ENCODE data around the gene RBMS1. TPM values are rescaled to one million over a fixed set of nuclear protein-coding genes. Genes with fewer than 3 reads are reported as not detected.
A peak's percentile ranks its signal among the peaks of the same experiment; 100 is the strongest.

The RBMS1 gene
- total RNA-seq, 1 donor from 2014 or later: 92.6 TPM

DNA sequence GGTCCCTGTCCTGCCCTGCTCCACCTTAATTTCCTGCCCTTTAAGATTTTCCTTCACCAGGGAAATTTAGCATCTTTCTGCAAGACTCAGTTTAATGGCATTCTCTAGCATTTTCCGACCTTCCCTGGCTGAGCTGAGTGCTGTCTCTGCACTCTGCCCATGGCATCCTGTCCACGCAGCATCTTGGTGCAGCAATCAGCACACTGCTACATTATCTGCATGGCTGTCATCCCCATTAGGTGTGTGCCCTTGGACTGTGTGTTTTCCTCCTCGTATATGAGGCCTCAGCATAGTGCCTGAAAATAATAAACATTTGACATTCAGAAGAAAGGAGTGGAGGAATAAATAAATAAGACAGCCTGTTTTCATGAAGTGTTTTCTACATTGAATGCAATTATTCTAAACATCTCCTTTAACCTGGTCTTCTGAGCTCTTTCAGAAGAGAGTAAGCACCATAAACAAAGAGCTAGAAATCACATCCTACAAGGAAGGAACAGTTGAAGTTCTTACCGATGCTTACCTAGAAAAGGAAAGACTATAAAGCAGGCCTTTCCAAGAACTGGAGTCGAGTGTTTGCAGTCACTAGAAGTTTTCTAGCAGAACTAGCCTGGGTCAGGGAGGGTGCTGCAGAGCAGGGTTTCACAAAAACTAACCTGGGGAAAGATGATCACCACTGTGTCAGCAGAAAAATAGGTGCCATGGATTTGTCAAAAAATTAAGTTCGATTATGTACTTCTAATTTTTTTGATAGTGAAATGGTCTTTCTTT is 162.2 kb downstream of the RBMS1 start:
- no peak for DNase-seq

DNA sequence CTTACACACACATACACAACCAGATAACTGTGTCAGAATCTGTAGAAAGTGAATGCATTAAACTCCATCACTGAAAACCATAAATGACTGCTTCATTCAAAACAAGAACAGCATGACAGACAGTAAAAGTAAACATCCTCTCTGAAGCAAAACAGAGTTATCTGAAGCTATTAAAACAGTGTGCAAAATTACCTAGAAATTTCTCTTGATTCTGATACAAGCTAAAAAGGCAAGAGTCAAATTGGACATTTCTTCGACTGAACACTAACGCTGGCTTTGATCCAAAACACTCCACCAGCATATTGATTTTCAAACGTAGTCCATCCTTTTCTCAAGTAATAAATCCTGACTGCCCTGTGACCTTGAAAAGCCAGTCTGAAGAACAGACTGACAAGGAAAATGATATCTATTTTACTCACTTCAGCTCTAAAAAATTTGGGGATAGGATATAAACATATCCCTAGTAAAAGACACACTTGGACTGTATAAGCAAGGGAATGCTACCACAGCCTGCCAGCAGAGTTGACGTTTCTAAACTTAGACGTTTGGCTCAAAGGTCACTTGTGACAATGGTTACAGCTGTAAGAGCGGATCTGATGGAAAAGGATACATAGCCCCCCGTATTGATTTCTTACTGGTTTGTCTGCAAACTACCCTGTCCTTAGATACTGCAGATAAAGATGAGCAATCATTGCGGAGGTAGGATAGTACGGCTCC is 164.6 kb downstream of the RBMS1 start:
- DNase-seq: no peak

DNA sequence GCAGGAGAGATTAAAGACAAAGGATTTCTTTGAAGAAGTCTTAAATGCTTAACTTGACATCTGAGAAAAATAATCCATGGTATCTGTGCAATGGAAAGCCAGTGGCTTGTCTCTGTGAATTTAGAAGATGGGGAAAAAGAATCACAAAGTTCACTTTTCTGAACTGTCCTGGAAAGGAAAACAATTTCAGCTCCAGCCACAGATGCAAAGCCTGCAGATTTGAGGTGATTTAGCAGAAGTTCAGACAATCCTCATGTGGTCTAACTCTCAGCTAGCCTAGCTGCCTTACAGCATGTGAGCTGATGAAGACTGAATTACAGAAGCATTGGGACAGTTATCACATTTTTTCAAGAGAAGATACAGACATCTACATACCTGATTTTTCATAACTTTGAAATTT is 166.8 kb downstream of the RBMS1 start:
- DNase-seq: no peak

DNA sequence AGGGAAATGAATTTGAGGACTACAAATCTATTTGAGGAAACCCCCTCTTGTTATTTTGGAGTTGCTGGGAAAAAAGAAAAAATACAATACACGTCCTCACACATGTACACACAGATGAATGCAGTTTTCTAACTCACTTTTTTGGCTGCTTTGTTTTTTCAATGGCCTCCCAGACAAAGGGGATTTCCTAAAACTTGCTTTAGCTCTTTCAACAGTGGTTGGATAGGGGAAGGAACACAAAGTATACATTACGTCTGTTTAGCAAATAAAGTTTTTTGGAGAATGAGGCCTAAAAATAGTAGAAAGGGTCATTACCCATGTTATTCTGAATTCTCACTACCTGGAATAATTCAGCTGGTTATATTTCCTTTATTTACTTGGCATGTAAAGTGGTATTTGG is 168.2 kb downstream of the RBMS1 start:
- no peak for DNase-seq

DNA sequence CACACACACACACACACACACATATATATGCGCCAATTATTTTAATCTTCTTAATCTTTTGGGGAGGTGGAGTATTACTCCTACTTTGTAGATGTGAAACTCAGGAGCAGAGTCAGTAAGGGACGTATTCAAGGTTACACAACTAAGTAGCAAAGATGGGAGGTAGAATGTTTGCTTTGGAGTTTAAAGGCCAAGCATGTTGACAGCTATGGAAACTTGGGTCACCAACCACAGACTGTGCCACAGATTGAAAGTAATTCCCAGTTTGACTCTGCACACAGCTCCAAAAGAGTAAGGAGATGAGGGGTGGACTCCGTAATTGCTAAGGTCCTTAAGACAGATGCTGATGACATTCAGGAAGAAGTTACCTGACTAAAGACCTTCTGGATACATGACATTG is 168.7 kb downstream of the RBMS1 start:
- DNase-seq: no peak

DNA sequence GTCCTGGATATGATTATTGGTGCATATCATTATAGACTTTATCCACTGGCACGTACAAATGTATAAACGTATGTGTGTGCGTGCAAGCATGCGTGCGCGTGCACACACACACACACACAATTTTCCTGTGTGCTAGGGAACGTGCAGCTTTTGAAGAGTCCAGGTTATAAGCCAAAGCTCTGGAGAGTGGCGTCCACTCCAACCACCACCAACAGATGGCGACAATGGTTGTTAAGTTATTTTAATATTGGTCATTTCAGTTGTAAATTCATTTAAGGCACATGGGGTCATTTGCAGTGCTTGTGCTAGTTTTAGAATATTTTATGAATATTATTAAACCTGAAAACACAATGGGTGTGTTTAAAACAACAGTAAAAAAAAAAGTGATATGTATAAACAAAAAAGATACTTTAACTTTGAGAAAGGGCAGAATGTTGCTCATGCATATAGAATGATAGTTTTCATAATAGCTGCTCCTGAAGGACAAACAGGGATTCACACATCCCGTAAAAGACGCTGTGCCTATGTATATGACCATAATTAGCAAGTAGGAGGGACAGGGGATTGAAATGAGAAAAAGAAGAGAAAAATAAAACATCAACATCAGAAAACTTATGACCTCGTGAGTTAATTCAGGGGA is 169.3 kb downstream of the RBMS1 start:
- peak; percentile 70 for DNase-seq

DNA sequence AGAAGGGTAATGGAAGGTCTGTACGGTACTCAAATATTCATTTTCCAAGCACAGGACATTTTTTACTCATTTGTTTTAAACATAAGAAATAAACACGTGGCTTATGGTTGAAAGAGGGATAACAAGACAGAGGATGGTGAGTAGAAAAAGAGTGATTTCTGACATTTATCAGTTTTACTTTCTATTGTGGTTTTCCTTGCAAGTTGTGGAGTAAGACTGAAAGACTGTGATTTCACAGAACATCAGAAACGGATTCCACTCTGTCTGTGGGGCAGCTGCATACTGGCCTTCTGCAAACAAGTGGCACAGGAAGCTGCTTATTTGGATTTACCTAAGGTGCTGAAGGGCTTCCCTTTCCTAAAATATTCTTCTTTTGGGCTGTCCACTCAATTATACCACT is 171.3 kb downstream of the RBMS1 start:
- DNase-seq: no peak

DNA sequence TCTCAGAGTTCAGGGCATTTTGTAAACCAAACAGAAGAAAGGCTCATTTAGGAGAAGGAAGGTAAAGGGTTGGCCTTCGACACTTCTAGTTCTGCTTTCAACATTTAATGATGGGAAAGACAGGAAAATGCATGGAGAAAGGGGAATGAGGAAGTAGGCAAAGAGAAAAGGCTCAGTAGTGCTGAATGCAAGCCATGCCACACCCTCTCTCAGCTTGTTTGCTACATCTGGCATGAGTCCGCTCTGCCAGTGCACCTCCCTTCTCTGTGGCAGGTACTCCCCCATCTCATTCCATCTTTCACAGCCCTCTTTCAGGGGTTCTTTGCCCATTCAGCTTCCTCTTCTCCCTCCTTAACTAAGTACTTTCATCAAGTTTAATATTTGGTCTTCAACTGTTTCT is 172.6 kb downstream of the RBMS1 start:
- DNase-seq: no peak

DNA sequence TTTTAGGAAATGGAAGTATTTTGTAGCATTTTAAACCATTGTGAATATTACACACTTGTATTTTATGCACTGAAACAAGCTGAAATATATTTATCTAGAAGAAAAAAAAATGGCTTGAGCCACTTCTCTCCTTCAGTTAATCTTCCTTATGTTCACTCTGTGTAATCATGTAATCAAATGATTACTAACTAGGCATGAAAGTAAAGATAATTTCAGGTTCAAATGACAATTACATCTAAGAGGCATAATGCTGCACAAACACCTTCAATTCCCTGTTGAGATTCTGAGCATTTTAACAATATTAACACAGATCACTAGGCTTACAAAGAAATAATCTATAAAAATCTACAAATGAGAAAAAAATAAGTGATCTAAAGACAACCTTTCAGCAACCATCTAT is 173.9 kb downstream of the RBMS1 start:
- no peak for DNase-seq

DNA sequence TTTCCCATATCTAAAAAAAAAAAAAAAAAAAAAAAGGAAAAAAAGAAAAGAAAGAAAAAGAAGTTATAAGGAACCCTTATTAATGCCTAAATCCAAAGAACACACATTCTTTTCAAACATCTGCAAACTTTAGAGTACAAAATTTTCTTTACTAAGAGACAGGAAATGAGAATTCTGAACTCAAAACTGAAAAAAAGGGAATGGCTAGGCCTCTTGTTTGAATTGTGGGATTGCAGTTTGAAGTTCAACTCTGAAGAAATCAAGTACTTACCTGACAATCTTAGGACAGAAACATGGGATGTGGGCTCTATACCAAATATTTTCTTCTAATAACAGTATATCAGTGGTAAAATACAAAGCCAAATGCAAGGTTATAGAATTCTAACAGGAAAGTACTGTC is 175.4 kb downstream of the RBMS1 start:
- no peak for DNase-seq

DNA sequence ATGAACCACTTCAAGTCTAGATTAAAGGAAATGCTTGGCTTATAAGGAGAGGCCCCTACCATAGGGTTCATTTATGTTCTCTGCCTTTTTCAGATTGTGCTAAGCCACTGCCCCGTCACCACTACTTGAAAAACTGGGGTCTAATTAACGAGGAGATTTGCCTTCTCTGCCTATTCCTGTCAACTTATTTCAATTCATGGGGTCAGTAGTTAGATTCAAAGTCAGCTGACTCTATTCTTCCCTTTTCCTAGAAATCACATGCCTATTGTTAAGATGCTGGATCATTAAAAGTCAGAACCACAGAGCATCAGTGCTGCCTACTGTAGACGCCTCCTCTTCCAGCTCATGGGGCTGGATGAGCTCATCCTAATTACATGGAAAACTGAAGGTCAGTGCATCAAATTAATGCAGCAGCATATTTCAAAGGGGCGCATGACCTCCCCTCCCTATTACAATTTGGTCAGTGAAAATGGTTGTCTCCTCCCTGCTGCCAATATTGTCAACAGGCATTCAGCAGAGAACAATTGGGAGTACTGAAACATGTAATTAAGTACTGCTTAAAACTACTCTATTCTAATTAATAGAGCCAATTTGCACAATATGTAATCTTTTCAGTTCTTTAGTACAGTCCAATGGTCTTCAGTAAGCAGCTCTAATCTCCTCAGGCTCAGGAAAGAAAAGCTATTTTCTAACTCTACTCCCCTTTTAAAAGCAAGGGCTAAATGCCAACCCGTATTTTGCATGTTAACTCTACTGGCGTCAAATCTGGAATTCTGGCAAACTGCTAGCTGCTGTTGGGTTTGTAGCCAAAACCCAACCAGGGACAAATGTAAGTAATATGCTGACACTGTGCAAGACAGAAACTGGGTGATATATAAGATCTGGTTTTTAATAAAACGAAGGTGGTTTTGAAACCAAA is 176.2 kb downstream of the RBMS1 start:
- DNase-seq: peak; percentile 86

DNA sequence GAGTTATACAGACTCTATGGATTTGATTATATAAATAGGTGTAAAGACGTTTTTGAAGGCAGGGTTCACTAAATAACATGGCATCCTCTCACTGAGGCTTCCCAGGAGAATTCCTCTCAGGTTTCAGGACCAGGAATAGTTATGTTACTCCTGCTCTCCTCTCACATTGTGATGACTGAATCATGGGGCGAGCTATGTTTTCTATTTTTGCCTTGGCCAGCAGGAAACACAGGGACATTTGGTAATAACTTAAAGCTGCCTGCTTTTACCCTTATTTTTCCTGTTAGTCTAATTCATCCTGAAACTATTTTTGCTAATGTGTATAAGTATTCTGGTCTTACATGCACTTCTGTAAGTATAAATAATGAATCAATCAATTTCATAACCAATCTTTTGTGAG is 178.3 kb downstream of the RBMS1 start:
- DNase-seq: no peak

DNA sequence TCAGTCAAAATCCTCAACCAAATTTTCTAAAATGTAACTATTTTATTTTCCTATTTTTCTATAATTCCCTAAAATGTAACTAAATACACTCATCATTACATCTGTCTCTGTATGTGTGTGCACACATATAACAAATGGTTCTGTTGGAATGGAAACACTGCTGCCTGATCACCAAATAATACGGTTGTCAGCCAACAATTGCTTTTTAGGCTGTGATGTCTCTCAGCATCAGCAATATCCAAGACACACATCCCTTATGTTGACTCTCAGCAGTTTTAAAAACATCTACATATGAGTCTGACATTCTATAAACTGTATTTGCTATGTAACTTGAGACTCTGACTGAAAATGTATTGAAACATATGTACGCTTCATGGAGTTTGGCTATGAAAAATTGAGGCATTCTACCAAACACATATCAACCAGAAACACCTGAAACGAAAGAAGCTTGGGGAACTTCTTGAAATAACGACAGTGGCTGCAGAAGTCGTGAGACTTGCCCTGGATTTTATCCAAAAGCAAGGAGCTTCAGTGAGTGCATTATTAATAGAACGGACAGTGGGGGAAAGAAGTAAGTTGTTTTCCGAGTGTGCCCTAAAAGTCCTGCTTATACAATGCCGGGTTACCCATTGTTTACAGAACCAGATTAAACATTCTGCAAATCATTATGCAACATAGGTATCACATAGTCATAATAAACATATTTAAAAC is 183.3 kb downstream of the RBMS1 start:
- peak; percentile 61 for DNase-seq

DNA sequence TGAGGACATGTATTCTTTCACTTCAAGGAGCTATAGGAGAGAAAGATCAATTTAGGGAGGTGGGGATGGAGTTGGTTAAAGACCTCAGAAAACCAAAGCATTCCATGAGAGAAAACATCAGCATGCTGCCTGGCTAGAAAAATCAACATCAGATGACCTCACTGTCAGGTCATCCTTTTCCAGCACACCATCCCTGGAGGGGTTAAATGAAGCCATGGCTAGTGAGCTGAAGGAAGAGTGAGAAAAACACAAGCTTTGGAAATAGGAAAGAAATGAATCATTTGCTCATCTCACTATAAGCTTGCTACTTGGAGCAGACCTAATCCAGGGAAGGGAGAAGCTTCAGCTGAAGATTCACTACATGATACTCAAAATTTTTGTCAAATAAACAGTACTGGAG is 184.0 kb downstream of the RBMS1 start:
- no peak for DNase-seq

DNA sequence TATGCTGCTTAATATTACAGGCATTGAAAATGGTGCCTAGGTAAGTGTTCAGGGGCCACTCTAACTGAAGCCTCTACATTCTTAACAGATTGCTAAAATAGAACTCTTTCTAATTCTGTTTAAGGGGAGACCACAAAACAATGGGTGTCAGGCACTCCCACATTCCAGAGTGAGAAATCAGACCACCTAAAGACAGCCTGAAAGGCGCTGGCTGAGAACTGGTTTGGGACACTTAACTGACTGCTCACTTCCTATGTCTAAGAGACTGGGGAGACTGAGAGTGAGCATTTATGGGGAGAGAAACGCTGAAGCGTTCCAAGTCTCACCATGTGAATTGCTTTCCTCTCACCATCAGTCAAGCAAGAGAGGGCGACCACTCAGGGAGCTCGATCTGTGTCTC is 184.7 kb downstream of the RBMS1 start:
- no peak for DNase-seq

DNA sequence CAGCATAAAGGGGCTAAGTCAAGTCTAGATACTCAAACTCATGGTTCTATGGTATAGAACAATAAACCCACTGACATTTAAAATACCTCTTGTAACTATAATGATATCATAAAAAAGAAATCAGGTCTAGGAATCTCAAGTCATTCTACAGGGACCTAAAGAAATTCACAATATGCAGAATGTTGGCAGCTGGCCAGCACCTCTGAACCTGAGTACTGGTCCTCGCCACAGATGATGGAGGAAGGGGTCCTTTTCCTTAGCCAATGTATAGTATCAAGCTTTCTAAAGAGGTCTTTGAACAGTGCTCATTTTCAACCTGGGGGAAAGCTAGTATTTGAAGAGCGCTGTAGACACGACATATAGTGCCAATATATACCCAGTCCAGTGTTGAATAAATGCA is 185.1 kb downstream of the RBMS1 start:
- no peak for DNase-seq

DNA sequence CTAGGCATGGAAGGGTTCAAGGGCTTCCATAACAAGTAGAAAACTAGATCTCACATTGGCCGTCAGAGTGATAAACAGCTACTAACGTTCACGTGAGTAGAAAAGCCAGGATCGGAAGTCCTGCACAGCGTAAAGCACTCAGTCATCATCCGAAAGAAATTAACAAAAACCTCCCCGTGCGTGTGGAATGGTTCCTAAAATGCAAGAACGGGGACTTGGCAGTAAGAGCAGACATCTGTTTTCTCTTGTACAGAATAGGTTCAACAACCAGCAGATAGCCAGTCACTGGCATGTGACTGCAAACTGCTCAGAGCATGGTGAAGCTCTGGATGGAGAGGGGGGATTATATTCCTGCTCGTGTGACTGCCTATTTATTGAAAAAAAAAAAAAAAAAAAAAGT is 186.6 kb downstream of the RBMS1 start:
- peak; percentile 93 for DNase-seq

DNA sequence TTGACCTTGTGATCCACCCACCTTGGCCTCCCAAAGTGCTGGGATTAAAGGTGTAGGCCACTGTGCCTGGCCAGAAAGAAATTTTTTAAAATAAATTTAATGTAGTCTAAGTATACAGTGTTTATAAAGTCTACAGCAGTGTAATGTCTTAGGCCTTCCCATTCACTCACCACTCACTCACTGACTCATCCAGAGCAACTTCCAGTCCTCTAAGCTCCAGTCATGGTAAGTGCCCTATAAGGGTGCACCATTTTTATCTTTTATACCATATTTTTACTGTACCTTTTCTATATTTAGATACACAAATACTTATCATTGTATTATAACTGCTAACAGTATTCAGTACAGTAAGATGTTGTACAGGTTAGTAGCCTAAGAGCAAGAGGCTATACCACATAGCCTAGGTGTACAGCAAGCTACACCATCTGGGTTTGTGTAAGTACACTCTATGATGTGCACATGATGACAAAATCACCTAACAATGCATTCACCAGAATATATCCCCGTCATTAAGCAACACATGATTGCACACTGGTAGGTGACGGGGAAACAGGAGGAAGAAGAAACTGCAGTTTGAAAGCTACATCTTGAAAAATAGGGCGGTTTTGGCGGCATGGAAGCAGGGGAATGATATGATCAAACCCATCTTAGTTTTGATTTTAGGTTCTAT is 188.4 kb downstream of the RBMS1 start:
- DNase-seq: no peak

DNA sequence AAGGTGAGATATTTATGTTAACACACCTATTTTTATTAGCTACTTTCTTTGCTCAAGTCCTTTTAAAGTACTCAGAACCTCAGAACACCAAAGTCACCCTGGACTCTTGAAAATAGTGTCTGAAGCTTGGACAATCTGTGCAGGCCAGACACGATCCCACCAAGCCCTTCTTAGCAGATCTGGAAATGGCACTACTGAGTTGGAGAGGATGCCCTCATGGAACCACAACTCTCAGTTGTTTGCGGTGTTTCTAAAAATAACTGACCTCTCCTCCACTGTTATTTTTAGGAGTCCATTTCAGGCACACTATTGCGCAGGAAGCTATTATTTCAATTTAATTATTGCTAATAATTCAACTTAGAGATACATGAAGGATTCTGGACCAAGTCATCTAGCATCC is 190.1 kb downstream of the RBMS1 start:
- no peak for DNase-seq

DNA sequence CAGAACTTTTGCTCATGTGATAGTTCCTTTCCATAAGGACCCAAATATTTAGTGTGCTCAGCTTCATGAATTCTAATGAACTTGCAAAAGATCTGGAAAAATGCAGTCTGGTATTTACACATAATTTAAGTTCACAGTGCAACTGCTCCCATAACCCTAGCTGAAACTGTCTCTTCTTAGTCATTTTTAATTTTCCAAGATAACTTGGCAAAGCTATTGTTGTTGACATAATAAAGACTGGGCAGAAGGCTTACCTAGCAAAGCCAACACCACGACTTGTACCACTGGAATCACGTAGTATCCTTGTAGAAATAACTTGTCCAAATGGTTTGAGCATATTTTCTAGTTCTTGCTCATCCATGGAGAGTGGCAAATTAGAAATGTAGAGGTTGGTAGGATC is 190.5 kb downstream of the RBMS1 start:
- no peak for DNase-seq

DNA sequence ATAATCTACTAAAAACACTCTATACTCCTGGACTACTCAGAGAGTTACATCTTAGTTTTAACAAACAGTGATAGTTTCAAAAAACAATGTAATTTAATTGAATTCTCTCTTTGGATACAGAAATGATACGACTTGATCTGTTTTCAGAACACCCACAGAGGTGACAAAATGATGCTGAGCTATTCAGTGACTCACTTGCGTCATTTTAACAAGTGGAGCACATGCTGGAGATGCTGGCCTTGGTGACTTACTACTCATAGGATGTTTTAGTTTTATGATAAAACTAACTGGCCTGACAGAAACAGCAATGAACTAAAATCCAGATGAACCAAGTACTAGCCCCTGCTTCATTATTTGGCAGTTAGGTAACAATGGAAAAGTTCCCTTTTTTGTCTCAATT is 192.2 kb downstream of the RBMS1 start:
- DNase-seq: no peak
